HepG2 (cell line): ENCODE measurements around the gene SMAD6. TPM values are rescaled to one million over a fixed set of nuclear protein-coding genes. Genes with fewer than 3 reads are reported as not detected.

Experiments used
- ARNTL ChIP-seq: sonication (generic); formaldehyde crosslinking; IDR thresholded peaks from 2 replicates; pipeline ENCODE4 v1.4.0; 2020; ENCODE audit warnings: mild to moderate bottlenecking, missing genetic modification reagents
- HOXA7 ChIP-seq: sonication (generic); formaldehyde crosslinking; IDR thresholded peaks from 2 replicates; pipeline ENCODE4 v1.8.1; 2022; ENCODE audit warnings: mild to moderate bottlenecking, missing genetic modification reagents, moderate library complexity
- KMT2B ChIP-seq: IDR thresholded peaks from 2 replicates; pipeline ENCODE4 v1.6.1; 2016; ENCODE audit warnings: missing genetic modification reagents, missing compliant biosample characterization
- SYNCRIP ChIP-seq: fragments of 200-400 bp; formaldehyde crosslinking; IDR thresholded peaks from 2 replicates; pipeline ENCODE4 v1.6.1; 2018; ENCODE audit warnings: mild to moderate bottlenecking, low read depth, low read length; ENCODE audit not compliant: insufficient read depth
- ZBTB38 ChIP-seq: sonication (generic); formaldehyde crosslinking; IDR thresholded peaks from 2 replicates; pipeline ENCODE4 v1.5.1; 2020; ENCODE audit warnings: mild to moderate bottlenecking, missing genetic modification reagents
- ZFAT ChIP-seq: sonication (generic); formaldehyde crosslinking; conservative IDR thresholded peaks from 2 replicates; pipeline ENCODE4 v1.8.1; 2023; ENCODE audit warnings: missing genetic modification reagents, inconsistent platforms
- polyA plus RNA-seq, 8 experiments: library from polyadenylated mRNA; depleted of rRNA in 3 of 8; stranded (reverse) in 7 of 8; unstranded in 1 of 8; fragments of >200 nt; fragmentation: Illumina TruSeq in 4 of 8; extraction: Trizol in 4 of 8; gene quantifications; 2 replicates each; pipeline versions ENCODE4 v1.2.1 to v1.2.3, GENCODE V29; 2011 to 2016; ENCODE audit warnings: low read depth in 4 of 8, missing spikeins in 1 of 8, mixed read lengths in 1 of 8; ENCODE audit not compliant: insufficient read depth in 1 of 8
- total RNA-seq, 5 experiments: library from RNA; depleted of rRNA; stranded (reverse); fragments of >200 nt; fragmentation: Illumina TruSeq; extraction: Trizol; gene quantifications; 2 replicates each; pipeline ENCODE4 v1.2.3, GENCODE V29; 2016; ENCODE audit warnings: low read depth in 1 of 5
- TF ChIP-seq, protein P1 (sequence below): sonication (generic); formaldehyde crosslinking; IDR thresholded peaks from 2 replicates; pipeline ENCODE4 v1.4.0; 2020; ENCODE audit warnings: mild to moderate bottlenecking, missing genetic modification reagents
- TF ChIP-seq, protein P2 (sequence below): sonication (generic); formaldehyde crosslinking; IDR thresholded peaks from 2 replicates; pipeline ENCODE4 v1.5.1; 2020; ENCODE audit warnings: mild to moderate bottlenecking, missing genetic modification reagents, borderline replicate concordance

SMAD6 gene
- total and polyA plus RNA-seq, 2 of the 13 experiments (the other 11 are each of a cell fraction or from before 2014, with no cell fraction given), result 3.3 to 4.4 TPM

DNA sequence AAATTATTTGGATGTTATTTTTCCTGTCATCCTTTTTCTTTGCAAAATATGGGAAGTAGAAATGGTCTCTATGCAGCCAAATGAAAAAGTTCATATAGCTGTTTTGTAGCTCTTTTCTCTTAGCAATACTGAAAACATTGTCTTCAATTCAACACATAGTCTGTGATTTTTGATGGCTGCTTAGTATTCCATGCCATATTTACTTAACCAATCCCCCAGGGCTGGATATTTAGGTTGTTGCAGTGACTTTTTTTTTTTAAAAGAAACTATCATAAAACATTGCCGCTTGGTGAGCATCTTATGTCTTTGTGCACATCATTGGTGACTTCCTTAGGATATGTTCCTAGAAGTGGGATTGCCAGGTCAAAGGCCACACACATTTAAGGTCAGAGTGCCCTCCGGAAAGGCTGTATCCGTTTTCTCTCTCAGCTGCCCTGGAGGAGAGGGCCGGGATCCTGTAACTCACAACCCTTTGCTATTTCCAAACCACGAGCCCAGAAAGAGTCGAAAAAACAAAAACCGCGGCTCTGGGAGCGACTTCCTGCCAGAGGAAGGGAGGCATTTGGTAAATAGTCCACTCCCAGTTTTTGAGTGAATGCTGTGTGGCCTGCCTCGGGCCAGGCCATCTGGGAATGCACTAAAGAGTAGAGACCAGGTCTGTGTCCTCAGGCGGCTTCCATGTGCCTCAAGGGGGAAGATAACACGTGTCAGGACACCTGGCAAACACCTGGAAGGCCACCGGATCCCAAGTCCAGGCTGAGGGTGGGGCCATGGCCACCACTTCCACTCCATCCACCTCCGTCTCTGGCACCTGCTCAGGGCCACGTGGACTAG lies 41.9 kb downstream of the SMAD6 start (continued):
- TF ChIP-seq, protein P1, sequence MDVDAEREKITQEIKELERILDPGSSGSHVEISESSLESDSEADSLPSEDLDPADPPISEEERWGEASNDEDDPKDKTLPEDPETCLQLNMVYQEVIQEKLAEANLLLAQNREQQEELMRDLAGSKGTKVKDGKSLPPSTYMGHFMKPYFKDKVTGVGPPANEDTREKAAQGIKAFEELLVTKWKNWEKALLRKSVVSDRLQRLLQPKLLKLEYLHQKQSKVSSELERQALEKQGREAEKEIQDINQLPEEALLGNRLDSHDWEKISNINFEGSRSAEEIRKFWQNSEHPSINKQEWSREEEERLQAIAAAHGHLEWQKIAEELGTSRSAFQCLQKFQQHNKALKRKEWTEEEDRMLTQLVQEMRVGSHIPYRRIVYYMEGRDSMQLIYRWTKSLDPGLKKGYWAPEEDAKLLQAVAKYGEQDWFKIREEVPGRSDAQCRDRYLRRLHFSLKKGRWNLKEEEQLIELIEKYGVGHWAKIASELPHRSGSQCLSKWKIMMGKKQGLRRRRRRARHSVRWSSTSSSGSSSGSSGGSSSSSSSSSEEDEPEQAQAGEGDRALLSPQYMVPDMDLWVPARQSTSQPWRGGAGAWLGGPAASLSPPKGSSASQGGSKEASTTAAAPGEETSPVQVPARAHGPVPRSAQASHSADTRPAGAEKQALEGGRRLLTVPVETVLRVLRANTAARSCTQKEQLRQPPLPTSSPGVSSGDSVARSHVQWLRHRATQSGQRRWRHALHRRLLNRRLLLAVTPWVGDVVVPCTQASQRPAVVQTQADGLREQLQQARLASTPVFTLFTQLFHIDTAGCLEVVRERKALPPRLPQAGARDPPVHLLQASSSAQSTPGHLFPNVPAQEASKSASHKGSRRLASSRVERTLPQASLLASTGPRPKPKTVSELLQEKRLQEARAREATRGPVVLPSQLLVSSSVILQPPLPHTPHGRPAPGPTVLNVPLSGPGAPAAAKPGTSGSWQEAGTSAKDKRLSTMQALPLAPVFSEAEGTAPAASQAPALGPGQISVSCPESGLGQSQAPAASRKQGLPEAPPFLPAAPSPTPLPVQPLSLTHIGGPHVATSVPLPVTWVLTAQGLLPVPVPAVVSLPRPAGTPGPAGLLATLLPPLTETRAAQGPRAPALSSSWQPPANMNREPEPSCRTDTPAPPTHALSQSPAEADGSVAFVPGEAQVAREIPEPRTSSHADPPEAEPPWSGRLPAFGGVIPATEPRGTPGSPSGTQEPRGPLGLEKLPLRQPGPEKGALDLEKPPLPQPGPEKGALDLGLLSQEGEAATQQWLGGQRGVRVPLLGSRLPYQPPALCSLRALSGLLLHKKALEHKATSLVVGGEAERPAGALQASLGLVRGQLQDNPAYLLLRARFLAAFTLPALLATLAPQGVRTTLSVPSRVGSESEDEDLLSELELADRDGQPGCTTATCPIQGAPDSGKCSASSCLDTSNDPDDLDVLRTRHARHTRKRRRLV, result no peak
- TF ChIP-seq, protein P2, sequence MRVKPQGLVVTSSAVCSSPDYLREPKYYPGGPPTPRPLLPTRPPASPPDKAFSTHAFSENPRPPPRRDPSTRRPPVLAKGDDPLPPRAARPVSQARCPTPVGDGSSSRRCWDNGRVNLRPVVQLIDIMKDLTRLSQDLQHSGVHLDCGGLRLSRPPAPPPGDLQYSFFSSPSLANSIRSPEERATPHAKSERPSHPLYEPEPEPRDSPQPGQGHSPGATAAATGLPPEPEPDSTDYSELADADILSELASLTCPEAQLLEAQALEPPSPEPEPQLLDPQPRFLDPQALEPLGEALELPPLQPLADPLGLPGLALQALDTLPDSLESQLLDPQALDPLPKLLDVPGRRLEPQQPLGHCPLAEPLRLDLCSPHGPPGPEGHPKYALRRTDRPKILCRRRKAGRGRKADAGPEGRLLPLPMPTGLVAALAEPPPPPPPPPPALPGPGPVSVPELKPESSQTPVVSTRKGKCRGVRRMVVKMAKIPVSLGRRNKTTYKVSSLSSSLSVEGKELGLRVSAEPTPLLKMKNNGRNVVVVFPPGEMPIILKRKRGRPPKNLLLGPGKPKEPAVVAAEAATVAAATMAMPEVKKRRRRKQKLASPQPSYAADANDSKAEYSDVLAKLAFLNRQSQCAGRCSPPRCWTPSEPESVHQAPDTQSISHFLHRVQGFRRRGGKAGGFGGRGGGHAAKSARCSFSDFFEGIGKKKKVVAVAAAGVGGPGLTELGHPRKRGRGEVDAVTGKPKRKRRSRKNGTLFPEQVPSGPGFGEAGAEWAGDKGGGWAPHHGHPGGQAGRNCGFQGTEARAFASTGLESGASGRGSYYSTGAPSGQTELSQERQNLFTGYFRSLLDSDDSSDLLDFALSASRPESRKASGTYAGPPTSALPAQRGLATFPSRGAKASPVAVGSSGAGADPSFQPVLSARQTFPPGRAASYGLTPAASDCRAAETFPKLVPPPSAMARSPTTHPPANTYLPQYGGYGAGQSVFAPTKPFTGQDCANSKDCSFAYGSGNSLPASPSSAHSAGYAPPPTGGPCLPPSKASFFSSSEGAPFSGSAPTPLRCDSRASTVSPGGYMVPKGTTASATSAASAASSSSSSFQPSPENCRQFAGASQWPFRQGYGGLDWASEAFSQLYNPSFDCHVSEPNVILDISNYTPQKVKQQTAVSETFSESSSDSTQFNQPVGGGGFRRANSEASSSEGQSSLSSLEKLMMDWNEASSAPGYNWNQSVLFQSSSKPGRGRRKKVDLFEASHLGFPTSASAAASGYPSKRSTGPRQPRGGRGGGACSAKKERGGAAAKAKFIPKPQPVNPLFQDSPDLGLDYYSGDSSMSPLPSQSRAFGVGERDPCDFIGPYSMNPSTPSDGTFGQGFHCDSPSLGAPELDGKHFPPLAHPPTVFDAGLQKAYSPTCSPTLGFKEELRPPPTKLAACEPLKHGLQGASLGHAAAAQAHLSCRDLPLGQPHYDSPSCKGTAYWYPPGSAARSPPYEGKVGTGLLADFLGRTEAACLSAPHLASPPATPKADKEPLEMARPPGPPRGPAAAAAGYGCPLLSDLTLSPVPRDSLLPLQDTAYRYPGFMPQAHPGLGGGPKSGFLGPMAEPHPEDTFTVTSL (CRISPR knock-in tag), result no peak
- TF ChIP-seq ARNTL (CRISPR knock-in tag) (no peak), HOXA7 (no peak), KMT2B (CRISPR knock-in tag) (no peak), ZFAT (CRISPR knock-in tag) (no peak), ZBTB38 (CRISPR knock-in tag) (no peak), SYNCRIP (no peak)
